ENCODE results near the gene EVC2. TPM values are rescaled to one million over a fixed set of nuclear protein-coding genes. Genes with fewer than 3 reads are reported as not detected.
A peak's percentile ranks its signal among the peaks of the same experiment; 100 is the strongest.

Gene EVC2
- total RNA-seq, 1 donor from 2014 or later: 7.4 TPM

- no peak for TF ChIP-seq CTCF (IDR thresholded peaks at IDR 0.05; ENCODE audit: unreplicated experiment)
- Mint-ChIP-seq H3K9me3 (ENCODE audit: unreplicated experiment) (no peaks in the 10 kb centered on the region), H3K27me3 (ENCODE audit: unreplicated experiment) (no peaks in the 10 kb centered on the region), H3K27ac (ENCODE audit: unreplicated experiment) (no peak overlapping the region), H3K4me3 (ENCODE audit: unreplicated experiment) (peak overlapping the region; percentile 40), H3K36me3 (ENCODE audit: low read depth, unreplicated experiment) (peaks cover 24% of the 10 kb centered on the region), H3K4me1 (ENCODE audit: unreplicated experiment) (peaks cover 15% of the 10 kb centered on the region)
- DNase-seq (ENCODE audit: low spot score): no peak
Measured at GRCh38 chr4:5750052-5750945, 41.9 kb upstream of the EVC2 start.

- H3K4me1 Mint-ChIP-seq (ENCODE audit: unreplicated experiment): peaks cover 15% of the 10 kb centered on the region
- H3K9me3 Mint-ChIP-seq (ENCODE audit: unreplicated experiment): no peaks in the 10 kb centered on the region
- H3K36me3 Mint-ChIP-seq (ENCODE audit: low read depth, unreplicated experiment): peaks cover 24% of the 10 kb centered on the region
- DNase-seq (ENCODE audit: low spot score): no peak
- H3K4me3 Mint-ChIP-seq (ENCODE audit: unreplicated experiment): peak overlapping the region; percentile 40
- H3K27me3 Mint-ChIP-seq (ENCODE audit: unreplicated experiment): no peaks in the 10 kb centered on the region
- no peak overlapping the region for H3K27ac Mint-ChIP-seq (ENCODE audit: unreplicated experiment)
- no peak for TF ChIP-seq CTCF (IDR thresholded peaks at IDR 0.05; ENCODE audit: unreplicated experiment)
Measured at GRCh38 chr4:5749568-5749967, 41.2 kb upstream of the EVC2 start.

- no peaks in the 10 kb centered on the region for H3K9me3 Mint-ChIP-seq (ENCODE audit: unreplicated experiment)
- no peak overlapping the region for H3K27ac Mint-ChIP-seq (ENCODE audit: unreplicated experiment)
- TF ChIP-seq CTCF (IDR thresholded peaks at IDR 0.05; ENCODE audit: unreplicated experiment): no peak
- H3K36me3 Mint-ChIP-seq (ENCODE audit: low read depth, unreplicated experiment): peaks cover 18% of the 10 kb centered on the region
- no peaks in the 10 kb centered on the region for H3K27me3 Mint-ChIP-seq (ENCODE audit: unreplicated experiment)
- no peak overlapping the region for H3K4me3 Mint-ChIP-seq (ENCODE audit: unreplicated experiment)
- no peak for DNase-seq (ENCODE audit: low spot score)
- peaks cover 15% of the 10 kb centered on the region for H3K4me1 Mint-ChIP-seq (ENCODE audit: unreplicated experiment)
Measured at GRCh38 chr4:5747738-5748375, 39.5 kb upstream of the EVC2 start.

GRCh38 chr4:5746829-5747737, 38.7 kb upstream of the EVC2 start:
- no peak for DNase-seq (ENCODE audit: low spot score)
- peak overlapping the region; percentile 9 for H3K27ac Mint-ChIP-seq (ENCODE audit: unreplicated experiment)
- H3K4me3 Mint-ChIP-seq (ENCODE audit: unreplicated experiment): peak overlapping the region; percentile 6
- no peak for TF ChIP-seq CTCF (IDR thresholded peaks at IDR 0.05; ENCODE audit: unreplicated experiment)
- H3K27me3 Mint-ChIP-seq (ENCODE audit: unreplicated experiment): no peaks in the 10 kb centered on the region
- H3K9me3 Mint-ChIP-seq (ENCODE audit: unreplicated experiment): no peaks in the 10 kb centered on the region
- peaks cover 18% of the 10 kb centered on the region for H3K36me3 Mint-ChIP-seq (ENCODE audit: low read depth, unreplicated experiment)
- H3K4me1 Mint-ChIP-seq (ENCODE audit: unreplicated experiment): peaks cover 8% of the 10 kb centered on the region

Data from endothelial cell (in vitro differentiated cells).